Epithelial cell of esophagus (primary cell): ENCODE data around the gene MYCBP.

Source experiments
- DNase-seq: peaks from one replicate; pipeline ENCODE4 v3.0.0; 2010; ENCODE audit warnings: low read depth
- H3K4me3 ChIP-seq: 2 replicates; pipeline ENCODE4 v1.5.1; 2011; ENCODE audit warnings: mild to moderate bottlenecking, low read length, control low read depth
- CTCF ChIP-seq: IDR thresholded peaks from 2 replicates; pipeline ENCODE4 v1.5.1; 2011; ENCODE audit warnings: low read depth, mild to moderate bottlenecking, low read length, control low read depth, inconsistent platforms; ENCODE audit not compliant: insufficient read depth; ENCODE audit errors: missing control alignments

The MYCBP gene

GRCh38 chr1:38908821-38909220 is 35.7 kb upstream of the MYCBP start:
- no peak overlapping the region for H3K4me3 ChIP-seq
- DNase-seq, result no peak
- no peak for TF ChIP-seq CTCF

DNA sequence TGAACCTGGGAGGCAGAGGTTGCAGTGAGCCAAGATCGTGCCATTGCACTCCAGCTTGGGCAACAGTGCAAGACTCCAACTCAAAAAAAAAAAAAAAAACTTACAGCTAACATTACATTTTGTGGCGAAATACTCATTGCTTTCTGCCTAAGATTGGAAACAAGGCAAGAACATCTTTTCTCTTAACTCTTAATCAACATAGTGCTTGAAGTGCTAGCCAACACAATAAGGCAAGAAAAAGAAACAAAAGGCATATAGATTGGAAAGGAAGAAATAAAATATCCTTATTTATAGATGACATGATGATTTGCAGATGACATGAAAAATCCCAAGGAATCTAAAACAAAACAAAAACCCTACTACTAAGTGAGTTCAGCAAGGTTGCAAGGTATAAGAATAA is 32.8 kb upstream of the MYCBP start:
- no peak overlapping the region for H3K4me3 ChIP-seq
- DNase-seq, result no peak
- TF ChIP-seq CTCF, result no peak

DNA sequence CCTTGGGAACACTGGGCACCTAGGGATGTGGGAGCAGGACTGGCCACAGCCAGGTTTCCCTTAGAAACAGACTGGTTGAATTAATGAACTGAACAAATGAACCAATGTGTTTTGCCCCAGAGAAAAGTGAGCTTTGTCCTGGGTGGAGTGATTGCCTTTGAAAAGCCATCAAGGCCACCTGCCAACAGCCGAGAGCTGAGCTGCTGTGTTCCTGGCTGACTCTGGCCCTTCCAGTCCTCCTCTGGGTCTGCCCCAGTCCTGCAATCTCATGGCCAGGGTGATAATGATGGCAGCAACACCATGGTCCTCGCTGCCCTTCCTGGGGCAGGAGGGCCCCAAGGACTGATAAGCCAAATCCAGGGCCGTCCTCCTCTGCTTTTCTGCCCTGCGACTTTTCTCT is 26.4 kb upstream of the MYCBP start:
- TF ChIP-seq CTCF, result no peak
- no peak overlapping the region for H3K4me3 ChIP-seq
- no peak for DNase-seq

DNA sequence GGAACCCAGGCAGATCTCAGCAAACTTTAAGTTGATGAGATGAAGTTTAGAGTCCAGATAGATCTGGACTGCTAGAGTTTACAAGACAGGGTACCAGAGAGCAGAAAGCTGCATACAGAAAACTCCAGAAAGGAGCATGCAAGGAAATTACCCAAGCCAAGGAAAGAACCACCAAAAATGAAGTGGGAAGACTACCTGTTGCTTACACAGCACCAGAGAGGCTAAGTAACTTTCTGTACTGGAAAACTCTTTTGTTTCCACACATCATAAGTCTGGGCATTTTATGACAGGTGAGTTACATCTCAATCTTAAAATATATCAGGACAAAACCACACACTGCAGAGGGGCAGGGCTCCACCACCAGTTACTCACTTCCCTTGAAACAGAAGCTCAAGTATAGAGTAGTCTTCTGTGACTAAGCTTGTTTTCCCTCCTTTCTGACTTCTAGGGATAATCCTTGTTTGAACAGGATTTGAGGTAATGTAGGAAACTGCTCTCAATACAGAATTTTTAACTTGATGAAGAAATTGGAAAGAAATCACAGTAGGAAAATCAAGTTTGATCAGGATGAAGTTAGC is 25.6 kb upstream of the MYCBP start:
- TF ChIP-seq CTCF, result no peak
- no peak overlapping the region for H3K4me3 ChIP-seq
- DNase-seq, result peak; percentile 70

DNA sequence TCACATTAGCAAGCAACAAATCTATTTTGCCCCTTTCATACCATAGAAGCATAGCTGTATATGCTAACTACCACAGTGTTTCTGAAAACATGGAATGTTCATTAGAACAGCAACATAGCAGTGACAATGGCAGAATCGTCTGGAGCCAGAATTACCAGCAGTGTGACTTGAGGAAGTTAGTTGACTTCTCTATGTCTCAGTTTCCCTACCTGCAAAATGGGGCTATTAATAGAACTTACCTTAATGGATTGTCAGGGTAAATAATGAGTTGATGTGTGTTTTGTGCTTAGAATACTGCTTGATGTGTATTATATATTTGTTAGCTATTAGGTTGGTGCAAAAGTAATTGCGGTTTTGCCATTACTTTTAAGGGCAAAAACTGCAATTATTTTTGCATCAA is 23.0 kb upstream of the MYCBP start:
- no peak overlapping the region for H3K4me3 ChIP-seq
- no peak for DNase-seq
- no peak for TF ChIP-seq CTCF

GRCh38 chr1:38892976-38893375 is 19.8 kb upstream of the MYCBP start:
- no peak overlapping the region for H3K4me3 ChIP-seq
- TF ChIP-seq CTCF, result no peak
- DNase-seq, result no peak

- TF ChIP-seq CTCF, result peak; percentile 18
- DNase-seq, result peak; percentile 10
- H3K4me3 ChIP-seq, result no peak overlapping the region
These were observed 18.6 kb upstream of the MYCBP start for GRCh38 chr1:38891753-38892152.
